Endothelial cell of umbilical vein (primary cell): ENCODE data around the gene SHISA6. TPM values are rescaled to one million over a fixed set of nuclear protein-coding genes. Genes with fewer than 3 reads are reported as not detected.

Experiments used
- BruUV-seq: library from RNA; stranded (reverse); fragments of 400-500 nt; replicated peaks from 2 replicates; lab custom pipeline; 2021; lab: Mats Ljungman, UMichigan
- CTCF ChIA-PET: fragments of 300-600, 350-600 bp; sonication (Branson Sonifier 250); formaldehyde crosslinking; loops from one replicate; lab custom pipeline; 2021; ENCODE audit warnings: antibody characterized with exemption, inconsistent platforms; lab: Charles Lee
- POLR2A ChIA-PET: fragments of 300-600, 350-600 bp; sonication (Branson Sonifier 250); formaldehyde crosslinking; loops from one replicate; lab custom pipeline; 2021; ENCODE audit warnings: antibody characterized with exemption, inconsistent platforms; lab: Charles Lee
- DNase-seq: peaks from one replicate; pipeline ENCODE4 v3.0.0-alpha.2; 2011; ENCODE audit warnings: low read depth, low spot score
- FAIRE-seq: peaks from 2 replicates; lab custom pipeline; 2011; peaks lifted over from hg19 to GRCh38; lab: Jason Lieb, UNC
- H2AFZ ChIP-seq: 2 replicates; pipeline ENCODE4 v1.6.0; 2012; ENCODE audit warnings: low read depth, low read length, control low read depth, inconsistent platforms
- H3K27ac ChIP-seq: 2 replicates; pipeline ENCODE4 v1.5.1; 2011; ENCODE audit warnings: low read depth, mild to moderate bottlenecking, control low read depth, low read length, moderate library complexity; ENCODE audit not compliant: insufficient read depth
- H3K27me3 ChIP-seq, 2 experiments: 2 replicates each; pipeline versions ENCODE4 v1.6.0 to v1.6.1; 2011; ENCODE audit warnings: low read length in 2 of 2, mixed read lengths in 1 of 2; ENCODE audit not compliant: control insufficient read depth in 2 of 2, insufficient read depth in 2 of 2
- H3K36me3 ChIP-seq, 2 experiments: 2 replicates in 1 of 2; 3 replicates in 1 of 2; pipeline ENCODE4 v1.5.1; 2011; ENCODE audit warnings: low read length in 2 of 2, mild to moderate bottlenecking in 1 of 2, moderate library complexity in 1 of 2; ENCODE audit not compliant: control insufficient read depth in 2 of 2, insufficient read depth in 2 of 2; ENCODE audit errors: extremely low read depth in 1 of 2
- H3K4me1 ChIP-seq: 3 replicates; pipeline ENCODE4 v1.5.1; 2011; ENCODE audit warnings: mild to moderate bottlenecking, low read length; ENCODE audit not compliant: control insufficient read depth, insufficient read depth; ENCODE audit errors: extremely low read depth
- H3K4me2 ChIP-seq: 2 replicates; pipeline ENCODE4 v1.6.1; 2011; ENCODE audit warnings: low read length, control low read depth, mixed read lengths; ENCODE audit not compliant: insufficient read depth
- H3K4me3 ChIP-seq, 3 experiments: fragments of 200-600 bp in 1 of 3; sonication (generic), shearing (Covaris generic) in 1 of 3; replicated peaks in 1 of 3; 2 replicates each; pipeline ENCODE4 v1.5.1; 2011 to 2016; ENCODE audit warnings: control low read depth in 3 of 3, low read length in 3 of 3, mild to moderate bottlenecking in 2 of 3, inconsistent platforms in 1 of 3, low read depth in 1 of 3, moderate library complexity in 1 of 3; ENCODE audit not compliant: insufficient read depth in 1 of 3
- H3K79me2 ChIP-seq: 2 replicates; pipeline ENCODE4 v1.6.0; 2012; ENCODE audit warnings: low read length, inconsistent platforms; ENCODE audit not compliant: control insufficient read depth, insufficient read depth
- H3K9ac ChIP-seq: replicated peaks from 2 replicates; pipeline ENCODE3; 2011; ENCODE audit warnings: low read length, control low read depth; ENCODE audit not compliant: insufficient read depth; ENCODE audit errors: extremely low read depth
- H3K9me1 ChIP-seq: replicated peaks from 3 replicates; pipeline ENCODE4 v1.6.0; 2011; ENCODE audit warnings: mild to moderate bottlenecking, low read length; ENCODE audit not compliant: control insufficient read depth, insufficient read depth; ENCODE audit errors: extremely low read depth
- H3K9me3 ChIP-seq: replicated peaks from 2 replicates; pipeline ENCODE4 v1.5.1; 2012; ENCODE audit warnings: low read length, inconsistent platforms; ENCODE audit not compliant: control insufficient read depth, insufficient read depth
- H4K20me1 ChIP-seq: replicated peaks from 2 replicates; pipeline ENCODE3; 2011; ENCODE audit warnings: mild to moderate bottlenecking, low read length; ENCODE audit not compliant: control insufficient read depth, insufficient read depth; ENCODE audit errors: extremely low read depth
- CTCF ChIP-seq, 2 donors: IDR thresholded peaks; 1 replicate in 1 of 2; 2 replicates in 1 of 2; pipeline ENCODE4 v1.5.1; 2011; ENCODE audit warnings: low read length in 2 of 2, mild to moderate bottlenecking in 2 of 2, moderate library complexity in 2 of 2, control low read depth in 1 of 2, inconsistent platforms in 1 of 2, low read depth in 1 of 2; ENCODE audit not compliant: insufficient read depth in 1 of 2; ENCODE audit errors: extremely low read depth in 1 of 2
- EZH2 ChIP-seq: IDR thresholded peaks from 2 replicates; pipeline ENCODE4 v1.6.1; 2012; ENCODE audit warnings: borderline replicate concordance, low read depth, mild to moderate bottlenecking, moderate library complexity, low read length, inconsistent platforms; ENCODE audit not compliant: severe bottlenecking
- FOS ChIP-seq: IDR thresholded peaks from 2 replicates; pipeline ENCODE4 v1.6.1; 2011; ENCODE audit warnings: mild to moderate bottlenecking, low read length, moderate library complexity, borderline replicate concordance; ENCODE audit not compliant: insufficient read depth
- GATA2 ChIP-seq: IDR thresholded peaks from 2 replicates; pipeline ENCODE4 v1.7.0; 2011; ENCODE audit warnings: low read depth, mild to moderate bottlenecking, moderate library complexity, mixed read lengths, low read length; ENCODE audit not compliant: insufficient read length, insufficient read depth
- JUN ChIP-seq: IDR thresholded peaks from 2 replicates; pipeline ENCODE4 v1.6.1; 2011; ENCODE audit warnings: borderline replicate concordance, low read depth; ENCODE audit not compliant: insufficient read length, insufficient read depth
- MAX ChIP-seq: IDR thresholded peaks from 2 replicates; pipeline ENCODE4 v1.6.1; 2011; ENCODE audit not compliant: insufficient read depth, insufficient read length
- POLR2A ChIP-seq: IDR thresholded peaks from 2 replicates; pipeline ENCODE4 v1.6.1; 2012; ENCODE audit warnings: low read depth, mild to moderate bottlenecking, control low read depth, low read length
- POLR2AphosphoS5 ChIP-seq: IDR thresholded peaks from 2 replicates; pipeline ENCODE4 v1.6.1; 2012; ENCODE audit warnings: low read depth, mild to moderate bottlenecking, control low read depth, low read length, moderate library complexity; ENCODE audit not compliant: insufficient read depth
- dilution Hi-C: fragments of 300-500 bp; cut with MboI; formaldehyde crosslinking; loops from one replicate; pipeline ENCODE4 v1.15.0; 2019; ENCODE audit warnings: low sequenced_read_pairs; ENCODE audit not compliant: extremely low pct_ligation_motif_present
- intact Hi-C: fragments of 100-400 bp; cut with micrococcal nuclease; formaldehyde crosslinking; loops from one replicate; pipeline ENCODE4 v1.10.0; 2022
- polyA plus RNA-seq, 4 experiments: library from polyadenylated mRNA; depleted of rRNA in 3 of 4; stranded (reverse) in 3 of 4; unstranded in 1 of 4; fragments of >200 nt; gene quantifications; 2 replicates each; pipeline versions ENCODE4 v1.2.1 to v1.2.3, GENCODE V29; 2011 to 2012; ENCODE audit warnings: missing spikeins in 1 of 4
- total RNA-seq: library from RNA; stranded (reverse); gene quantifications from 2 replicates; pipeline ENCODE4 v1.2.3, GENCODE V29; 2021

SHISA6 gene
- total and polyA plus RNA-seq, 2 donors (not counting 3 experiments of a cell fraction or from before 2014, with no cell fraction given), result not detected

- Histone ChIP-seq H3K9ac (no peak overlapping the region), H3K9me1 (no peaks in the 10 kb centered on the region), H3K36me3 (no peaks in the 10 kb centered on the region), H3K9me3 (peaks cover 8% of the 10 kb centered on the region), H3K79me2 (no peaks in the 10 kb centered on the region), H3K4me3 (no peak overlapping the region), H3K4me1 (no peaks in the 10 kb centered on the region), H4K20me1 (no peaks in the 10 kb centered on the region), H3K27me3 (no peaks in the 10 kb centered on the region), H2AFZ (no peak overlapping the region), H3K27ac (no peak overlapping the region), H3K4me2 (no peak overlapping the region)
- CTCF ChIA-PET, result no interaction called here
- POLR2A ChIA-PET, result no interaction called here
- FAIRE-seq (no peak), DNase-seq (no peak)
- BruUV-seq, result no TSS peak
- TF ChIP-seq GATA2, result no peak
- intact Hi-C loops, result no loop called here
- dilution Hi-C loops, result no loop called here
Observed at GRCh38 chr17:11372692-11373091, 131.7 kb downstream of the SHISA6 start.

- H3K9me3 ChIP-seq, result peaks cover 10% of the 10 kb centered on the region
- DNase-seq (no peak), FAIRE-seq (no peak)
- H3K4me2 ChIP-seq, result no peak overlapping the region
- no peak overlapping the region for H3K9ac ChIP-seq
- dilution Hi-C loops (no loop called here), intact Hi-C loops (no loop called here)
- ChIA-PET CTCF (no interaction called here), POLR2A (no interaction called here)
- H3K79me2 ChIP-seq, result no peaks in the 10 kb centered on the region
- H4K20me1 ChIP-seq, result no peaks in the 10 kb centered on the region
- H3K27me3 ChIP-seq, result no peaks in the 10 kb centered on the region
- no peaks in the 10 kb centered on the region for H3K36me3 ChIP-seq
- H3K4me1 ChIP-seq, result no peaks in the 10 kb centered on the region
- H3K27ac ChIP-seq, result no peak overlapping the region
- BruUV-seq, result no TSS peak
- H3K4me3 ChIP-seq, result no peak overlapping the region
- H2AFZ ChIP-seq, result no peak overlapping the region
- H3K9me1 ChIP-seq, result no peaks in the 10 kb centered on the region
- no peak for TF ChIP-seq FOS
- TF ChIP-seq JUN, result no peak
- TF ChIP-seq MAX, result no peak
- TF ChIP-seq GATA2, result no peak
- TF ChIP-seq POLR2A, result no peak
- TF ChIP-seq POLR2AphosphoS5, result no peak
- no peak for TF ChIP-seq EZH2
- no peak for TF ChIP-seq CTCF (IDR thresholded peaks at IDR 0.05; ENCODE audit: extremely low read depth in 1 of 2, insufficient read depth in 1 of 2, low read depth in 1 of 2, low read length in 2 of 2)
Observed at GRCh38 chr17:11378506-11378905, 137.5 kb downstream of the SHISA6 start.
